Keratinocyte (primary cell): Measurements from ENCODE around the gene LILRA1. TPM values are rescaled to one million over a fixed set of nuclear protein-coding genes. Genes with fewer than 3 reads are reported as not detected.
"Not testable (repeated sequence)": the region's sequence is repeated elsewhere in the genome, so short reads cannot be mapped to it uniquely, and the experiment has no call there.

ENCODE experiments used
- DNase-seq: peaks from one replicate; pipeline ENCODE4 v3.0.0-alpha.2; 2011; ENCODE audit warnings: low read depth, missing footprints, low spot score
- FAIRE-seq: peaks from 2 replicates; lab custom pipeline; 2011; peaks lifted over from hg19 to GRCh38; lab: Jason Lieb, UNC
- H2AFZ ChIP-seq: 2 replicates; pipeline ENCODE4 v1.6.0; 2012; ENCODE audit warnings: low read length, control low read depth, inconsistent platforms; ENCODE audit not compliant: control insufficient read depth
- H3K27ac ChIP-seq: 2 replicates; pipeline ENCODE4 v1.5.1; 2011; ENCODE audit warnings: low read length; ENCODE audit not compliant: control insufficient read depth, insufficient read depth
- H3K27me3 ChIP-seq: 3 replicates; pipeline ENCODE4 v1.6.0; 2011; ENCODE audit warnings: low read length; ENCODE audit not compliant: control insufficient read depth, insufficient read depth; ENCODE audit errors: extremely low read depth
- H3K36me3 ChIP-seq, 2 experiments: 2 replicates in 1 of 2; 3 replicates in 1 of 2; pipeline ENCODE4 v1.5.1; 2011; ENCODE audit warnings: low read length in 2 of 2, mild to moderate bottlenecking in 1 of 2; ENCODE audit not compliant: control insufficient read depth in 2 of 2, insufficient read depth in 2 of 2; ENCODE audit errors: extremely low read depth in 1 of 2
- H3K4me1 ChIP-seq: 3 replicates; pipeline ENCODE4 v1.5.1; 2011; ENCODE audit warnings: low read length; ENCODE audit not compliant: control insufficient read depth, insufficient read depth; ENCODE audit errors: extremely low read depth
- H3K4me2 ChIP-seq: 3 replicates; pipeline ENCODE4 v1.6.0; 2011; ENCODE audit warnings: low read depth, low read length; ENCODE audit not compliant: control insufficient read depth, insufficient read depth; ENCODE audit errors: extremely low read depth
- H3K4me3 ChIP-seq, 3 experiments: fragments of 200-600 bp in 1 of 3; sonication (generic) in 1 of 3; 2 replicates in 2 of 3; 3 replicates in 1 of 3; pipeline ENCODE4 v1.5.1; 2011 to 2016; ENCODE audit warnings: low read length in 3 of 3, mild to moderate bottlenecking in 3 of 3, control low read depth in 2 of 3, inconsistent platforms in 1 of 3, low read depth in 1 of 3, mixed read lengths in 1 of 3, mixed run types in 1 of 3, moderate library complexity in 1 of 3; ENCODE audit not compliant: control insufficient read depth in 2 of 3, insufficient read depth in 2 of 3; ENCODE audit errors: extremely low read depth in 1 of 3
- H3K79me2 ChIP-seq: 2 replicates; pipeline ENCODE4 v1.6.0; 2012; ENCODE audit warnings: low read length; ENCODE audit not compliant: control insufficient read depth, insufficient read depth
- H3K9ac ChIP-seq: 3 replicates; pipeline ENCODE4 v1.6.0; 2011; ENCODE audit warnings: low read length; ENCODE audit not compliant: control insufficient read depth, insufficient read depth; ENCODE audit errors: extremely low read depth
- H3K9me1 ChIP-seq: 3 replicates; pipeline ENCODE4 v1.6.0; 2011; ENCODE audit warnings: low read length; ENCODE audit not compliant: control insufficient read depth, insufficient read depth; ENCODE audit errors: extremely low read depth
- H3K9me3 ChIP-seq: 2 replicates; pipeline ENCODE4 v1.5.1; 2012; ENCODE audit warnings: low read depth, low read length; ENCODE audit not compliant: control insufficient read depth
- H4K20me1 ChIP-seq: 3 replicates; pipeline ENCODE4 v1.6.0; 2011; ENCODE audit warnings: low read length; ENCODE audit not compliant: control insufficient read depth, insufficient read depth; ENCODE audit errors: extremely low read depth
- EZH2 ChIP-seq: IDR thresholded peaks from one replicate; pipeline ENCODE4 v1.6.1; 2012; ENCODE audit warnings: inconsistent platforms, mild to moderate bottlenecking, low read length, moderate library complexity
- dilution Hi-C: fragments of 300-500 bp; cut with MboI; formaldehyde crosslinking; loops from one replicate; pipeline ENCODE4 v1.7.0; 2020; ENCODE audit warnings: low sequenced_read_pairs; ENCODE audit not compliant: extremely low pct_ligation_motif_present
- polyA plus RNA-seq, 5 experiments: library from polyadenylated mRNA; depleted of rRNA in 3 of 5; stranded (reverse) in 3 of 5; stranded (forward) in 1 of 5; unstranded in 1 of 5; fragments of >200 nt; gene quantifications; 1 replicate in 1 of 5; 2 replicates in 3 of 5; 3 replicates in 1 of 5; pipeline versions ENCODE4 v1.2.1 to v1.2.3, GENCODE V29; 2011 to 2012; ENCODE audit warnings: missing spikeins in 2 of 5, low read depth in 1 of 5, low replicate concordance in 1 of 5
- TF ChIP-seq, protein P1 (sequence below), 3 experiments: IDR thresholded peaks in 1 of 3; conservative IDR thresholded peaks in 1 of 3; optimal IDR thresholded peaks in 1 of 3; 2 replicates in 2 of 3; 3 replicates in 1 of 3; pipeline versions ENCODE3 to v1.5.1; 2011; ENCODE audit warnings: low read length in 3 of 3, mild to moderate bottlenecking in 3 of 3, moderate library complexity in 2 of 3, control low read depth in 1 of 3, inconsistent platforms in 1 of 3; ENCODE audit not compliant: insufficient read depth in 2 of 3; ENCODE audit errors: extremely low read depth in 1 of 3

The LILRA1 gene
- polyA plus RNA-seq, 1 donor (not counting 4 experiments of a cell fraction or from before 2014, with no cell fraction given): not detected

DNA sequence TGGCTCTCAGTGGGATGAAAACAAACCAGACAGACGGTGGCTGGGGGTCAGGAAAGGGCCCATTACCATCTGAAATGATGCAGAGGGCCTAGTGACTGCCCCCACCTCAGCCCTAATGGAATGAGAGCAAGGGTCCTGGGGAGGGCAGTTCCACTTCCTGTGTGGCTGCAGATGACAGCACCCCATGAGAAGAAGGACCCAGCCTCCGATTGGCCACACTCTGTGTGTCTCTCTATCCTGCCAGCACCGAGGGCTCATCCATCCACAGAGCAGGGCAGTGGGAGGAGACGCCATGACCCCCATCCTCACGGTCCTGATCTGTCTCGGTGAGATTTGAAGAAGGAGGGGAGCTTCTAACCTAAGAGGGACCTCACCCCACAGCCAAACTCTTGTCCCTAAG lies 37.4 kb downstream of the LILRA1 start:
- no peak overlapping the region for H2AFZ ChIP-seq
- no peak overlapping the region for H3K9ac ChIP-seq
- H4K20me1 ChIP-seq: no peaks in the 10 kb centered on the region
- DNase-seq: no peak
- H3K27me3 ChIP-seq: no peaks in the 10 kb centered on the region
- no peak overlapping the region for H3K27ac ChIP-seq
- no peak for TF ChIP-seq EZH2
- TF ChIP-seq, protein P1, sequence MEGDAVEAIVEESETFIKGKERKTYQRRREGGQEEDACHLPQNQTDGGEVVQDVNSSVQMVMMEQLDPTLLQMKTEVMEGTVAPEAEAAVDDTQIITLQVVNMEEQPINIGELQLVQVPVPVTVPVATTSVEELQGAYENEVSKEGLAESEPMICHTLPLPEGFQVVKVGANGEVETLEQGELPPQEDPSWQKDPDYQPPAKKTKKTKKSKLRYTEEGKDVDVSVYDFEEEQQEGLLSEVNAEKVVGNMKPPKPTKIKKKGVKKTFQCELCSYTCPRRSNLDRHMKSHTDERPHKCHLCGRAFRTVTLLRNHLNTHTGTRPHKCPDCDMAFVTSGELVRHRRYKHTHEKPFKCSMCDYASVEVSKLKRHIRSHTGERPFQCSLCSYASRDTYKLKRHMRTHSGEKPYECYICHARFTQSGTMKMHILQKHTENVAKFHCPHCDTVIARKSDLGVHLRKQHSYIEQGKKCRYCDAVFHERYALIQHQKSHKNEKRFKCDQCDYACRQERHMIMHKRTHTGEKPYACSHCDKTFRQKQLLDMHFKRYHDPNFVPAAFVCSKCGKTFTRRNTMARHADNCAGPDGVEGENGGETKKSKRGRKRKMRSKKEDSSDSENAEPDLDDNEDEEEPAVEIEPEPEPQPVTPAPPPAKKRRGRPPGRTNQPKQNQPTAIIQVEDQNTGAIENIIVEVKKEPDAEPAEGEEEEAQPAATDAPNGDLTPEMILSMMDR (optimal IDR thresholded peaks at IDR 0.05 in 1 of 3, IDR thresholded peaks at IDR 0.05 in 1 of 3, conservative IDR thresholded peaks at IDR 0.05 in 1 of 3; ENCODE audit: extremely low read depth in 1 of 3, insufficient read depth in 2 of 3, low read length in 3 of 3): no peak
- no peaks in the 10 kb centered on the region for H3K4me1 ChIP-seq
- FAIRE-seq: no peak
- H3K4me2 ChIP-seq: no peak overlapping the region
- H3K9me1 ChIP-seq: no peaks in the 10 kb centered on the region
- H3K79me2 ChIP-seq: no peaks in the 10 kb centered on the region
- dilution Hi-C loops: no loop called here
- H3K9me3 ChIP-seq: peaks cover 4% of the 10 kb centered on the region
- H3K4me3 ChIP-seq: no peak overlapping the region
- H3K36me3 ChIP-seq: no peaks in the 10 kb centered on the region

DNA sequence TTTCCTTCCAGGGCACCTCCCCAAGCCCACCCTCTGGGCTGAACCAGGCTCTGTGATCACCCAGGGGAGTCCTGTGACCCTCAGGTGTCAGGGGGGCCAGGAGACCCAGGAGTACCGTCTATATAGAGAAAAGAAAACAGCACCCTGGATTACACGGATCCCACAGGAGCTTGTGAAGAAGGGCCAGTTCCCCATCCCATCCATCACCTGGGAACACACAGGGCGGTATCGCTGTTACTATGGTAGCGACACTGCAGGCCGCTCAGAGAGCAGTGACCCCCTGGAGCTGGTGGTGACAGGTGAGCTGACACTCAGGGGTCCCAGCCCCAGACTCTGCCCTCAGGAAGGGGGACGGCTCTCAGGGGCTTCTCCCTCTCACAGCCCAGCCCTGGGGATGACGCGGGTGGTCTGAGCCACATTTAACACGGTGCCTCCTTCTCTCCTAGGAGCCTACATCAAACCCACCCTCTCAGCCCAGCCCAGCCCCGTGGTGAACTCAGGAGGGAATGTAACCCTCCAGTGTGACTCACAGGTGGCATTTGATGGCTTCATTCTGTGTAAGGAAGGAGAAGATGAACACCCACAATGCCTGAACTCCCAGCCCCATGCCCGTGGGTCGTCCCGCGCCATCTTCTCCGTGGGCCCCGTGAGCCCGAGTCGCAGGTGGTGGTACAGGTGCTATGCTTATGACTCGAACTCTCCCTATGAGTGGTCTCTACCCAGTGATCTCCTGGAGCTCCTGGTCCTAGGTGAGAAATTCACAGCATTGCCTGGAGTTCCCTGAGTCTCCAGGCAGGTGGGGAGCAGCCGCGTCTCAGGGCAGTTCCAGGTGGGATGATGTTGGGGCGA lies 38.3 kb downstream of the LILRA1 start:
- H3K4me1 ChIP-seq, H3K4me2 ChIP-seq, H3K27me3 ChIP-seq, FAIRE-seq, H3K9me1 ChIP-seq, H3K4me3 ChIP-seq, DNase-seq, H3K79me2 ChIP-seq, H3K27ac ChIP-seq, H4K20me1 ChIP-seq, H3K36me3 ChIP-seq, H2AFZ ChIP-seq, dilution Hi-C loops, H3K9me3 ChIP-seq, H3K9ac ChIP-seq: not testable (repeated sequence)

DNA sequence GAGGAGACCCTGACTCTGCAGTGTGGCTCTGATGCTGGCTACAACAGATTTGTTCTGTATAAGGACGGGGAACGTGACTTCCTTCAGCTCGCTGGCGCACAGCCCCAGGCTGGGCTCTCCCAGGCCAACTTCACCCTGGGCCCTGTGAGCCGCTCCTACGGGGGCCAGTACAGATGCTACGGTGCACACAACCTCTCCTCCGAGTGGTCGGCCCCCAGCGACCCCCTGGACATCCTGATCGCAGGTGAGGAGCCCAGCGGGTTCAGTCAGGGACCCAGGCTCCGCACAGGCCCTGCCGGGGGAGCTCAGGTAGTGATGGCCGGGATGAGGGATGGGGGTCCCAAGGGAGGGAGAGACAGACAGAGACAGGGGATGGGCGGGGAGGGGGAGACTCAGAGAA lies 39.1 kb downstream of the LILRA1 start:
- H2AFZ ChIP-seq, H3K9ac ChIP-seq, H3K4me2 ChIP-seq, dilution Hi-C loops, H3K36me3 ChIP-seq, H4K20me1 ChIP-seq, H3K79me2 ChIP-seq, H3K9me1 ChIP-seq, DNase-seq, H3K4me3 ChIP-seq, H3K27me3 ChIP-seq, H3K27ac ChIP-seq, FAIRE-seq, H3K9me3 ChIP-seq, H3K4me1 ChIP-seq: not testable (repeated sequence)
